Keratinocyte (primary cell): ENCODE measurements around the gene CD2.

Experiments used
- EZH2 ChIP-seq: IDR thresholded peaks from one replicate; pipeline ENCODE4 v1.6.1; 2012; ENCODE audit warnings: inconsistent platforms, mild to moderate bottlenecking, low read length, moderate library complexity
- TF ChIP-seq, protein P1 (sequence below), 3 experiments: IDR thresholded peaks in 1 of 3; conservative IDR thresholded peaks in 1 of 3; optimal IDR thresholded peaks in 1 of 3; 2 replicates in 2 of 3; 3 replicates in 1 of 3; pipeline versions ENCODE3 to v1.5.1; 2011; ENCODE audit warnings: low read length in 3 of 3, mild to moderate bottlenecking in 3 of 3, moderate library complexity in 2 of 3, control low read depth in 1 of 3, inconsistent platforms in 1 of 3; ENCODE audit not compliant: insufficient read depth in 2 of 3; ENCODE audit errors: extremely low read depth in 1 of 3

DNA sequence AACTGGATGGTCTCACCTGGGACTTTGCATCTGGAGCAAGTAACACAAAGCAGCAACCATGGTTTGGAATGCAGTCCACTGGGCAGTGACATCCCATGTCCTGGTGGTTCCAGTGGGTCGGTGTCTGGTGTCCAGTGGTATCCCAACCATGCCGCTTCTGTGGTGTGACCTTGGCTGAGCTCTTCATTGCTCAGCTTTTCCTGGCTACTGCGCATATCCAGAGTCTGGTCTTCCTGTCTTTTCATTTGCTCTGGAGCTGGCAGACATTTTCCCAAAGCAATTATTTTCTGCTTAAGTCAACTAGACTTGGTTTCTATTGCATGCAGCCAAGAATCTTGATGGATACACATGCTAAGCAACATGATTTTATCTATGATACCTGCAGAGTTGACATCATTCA is 28.4 kb upstream of the CD2 start:
- TF ChIP-seq, protein P1, sequence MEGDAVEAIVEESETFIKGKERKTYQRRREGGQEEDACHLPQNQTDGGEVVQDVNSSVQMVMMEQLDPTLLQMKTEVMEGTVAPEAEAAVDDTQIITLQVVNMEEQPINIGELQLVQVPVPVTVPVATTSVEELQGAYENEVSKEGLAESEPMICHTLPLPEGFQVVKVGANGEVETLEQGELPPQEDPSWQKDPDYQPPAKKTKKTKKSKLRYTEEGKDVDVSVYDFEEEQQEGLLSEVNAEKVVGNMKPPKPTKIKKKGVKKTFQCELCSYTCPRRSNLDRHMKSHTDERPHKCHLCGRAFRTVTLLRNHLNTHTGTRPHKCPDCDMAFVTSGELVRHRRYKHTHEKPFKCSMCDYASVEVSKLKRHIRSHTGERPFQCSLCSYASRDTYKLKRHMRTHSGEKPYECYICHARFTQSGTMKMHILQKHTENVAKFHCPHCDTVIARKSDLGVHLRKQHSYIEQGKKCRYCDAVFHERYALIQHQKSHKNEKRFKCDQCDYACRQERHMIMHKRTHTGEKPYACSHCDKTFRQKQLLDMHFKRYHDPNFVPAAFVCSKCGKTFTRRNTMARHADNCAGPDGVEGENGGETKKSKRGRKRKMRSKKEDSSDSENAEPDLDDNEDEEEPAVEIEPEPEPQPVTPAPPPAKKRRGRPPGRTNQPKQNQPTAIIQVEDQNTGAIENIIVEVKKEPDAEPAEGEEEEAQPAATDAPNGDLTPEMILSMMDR (optimal IDR thresholded peaks at IDR 0.05 in 1 of 3, IDR thresholded peaks at IDR 0.05 in 1 of 3, conservative IDR thresholded peaks at IDR 0.05 in 1 of 3; ENCODE audit: extremely low read depth in 1 of 3, insufficient read depth in 2 of 3, low read length in 3 of 3): no peak
- TF ChIP-seq EZH2: no peak
